ENCODE results near the gene ARRDC4. TPM values are rescaled to one million over a fixed set of nuclear protein-coding genes. Genes with fewer than 3 reads are reported as not detected.

ARRDC4 gene
- total RNA-seq, 4 donors from 2014 or later = 27.1 to 68.2 (median 61.0) TPM

GRCh38 chr15:97995192-97995591 is 34.7 kb downstream of the ARRDC4 start:
- Histone ChIP-seq H3K27me3 (no peaks in the 10 kb centered on the region), H3K27ac (no peak overlapping the region), H3K9me3 (no peaks in the 10 kb centered on the region), H3K4me1 (peaks cover 0 to 50% (median 16%) of the 10 kb centered on the region in 4 donors), H3K4me3 (no peak overlapping the region), H3K36me3 (no peaks in the 10 kb centered on the region)
- WGBS, 2 donors = 69 to 76% methylated on average over 3 of the region's 3 CpGs
- TF ChIP-seq EP300 (IDR thresholded peaks at IDR 0.05) (no peak), CTCF (IDR thresholded peaks at IDR 0.05) (no peak), POLR2A (IDR thresholded peaks at IDR 0.05) (no peak)
- DNase-seq (ENCODE audit: low spot score in 2 of 2) = no peak

- DNase-seq (ENCODE audit: low spot score in 2 of 2) = no peak
- H3K4me1 ChIP-seq = peaks cover 0 to 55% (median 21%) of the 10 kb centered on the region in 4 donors
Observed at GRCh38 chr15:97995881-97996603, 35.5 kb downstream of the ARRDC4 start.

GRCh38 chr15:97998307-97999071 is 38.0 kb downstream of the ARRDC4 start:
- Histone ChIP-seq H3K4me1 (peaks cover 0 to 58% (median 21%) of the 10 kb centered on the region in 4 donors), H3K9me3 (no peaks in the 10 kb centered on the region), H3K36me3 (no peaks in the 10 kb centered on the region), H3K4me3 (no peak overlapping the region), H3K27me3 (no peaks in the 10 kb centered on the region), H3K27ac (no peak overlapping the region)
- WGBS, 2 donors = 46 to 59% methylated on average over 5 of the region's 5 CpGs
- TF ChIP-seq POLR2A (IDR thresholded peaks at IDR 0.05) (no peak), CTCF (IDR thresholded peaks at IDR 0.05) (no peak), EP300 (IDR thresholded peaks at IDR 0.05) (no peak)
- no peak for DNase-seq (ENCODE audit: low spot score in 2 of 2)

More at GRCh38 chr15:97995881-97996603, 35.5 kb downstream of the ARRDC4 start:
- 57 to 59% methylated on average over 5 of the region's 5 CpGs for WGBS, 2 donors
- no peaks in the 10 kb centered on the region for H3K36me3 ChIP-seq
- no peak overlapping the region for H3K4me3 ChIP-seq
- TF ChIP-seq EP300 (IDR thresholded peaks at IDR 0.05) (no peak), POLR2A (IDR thresholded peaks at IDR 0.05) (no peak), CTCF (IDR thresholded peaks at IDR 0.05) (peak in 2 of 5 experiments; percentile 8 to 26)
- no peaks in the 10 kb centered on the region for H3K27me3 ChIP-seq
- H3K9me3 ChIP-seq = no peaks in the 10 kb centered on the region
- H3K27ac ChIP-seq = no peak overlapping the region

- Histone ChIP-seq H3K27ac (peak overlapping the region in 2 of 4 donors; percentile 49 to 65), H3K36me3 (no peaks in the 10 kb centered on the region), H3K4me3 (no peak overlapping the region), H3K9me3 (no peaks in the 10 kb centered on the region), H3K4me1 (peaks cover 0 to 51% (median 21%) of the 10 kb centered on the region in 4 donors), H3K27me3 (no peaks in the 10 kb centered on the region)
- DNase-seq (ENCODE audit: low spot score in 2 of 2) = no peak
- no peak for TF ChIP-seq CTCF (IDR thresholded peaks at IDR 0.05)
- no peak for TF ChIP-seq POLR2A (IDR thresholded peaks at IDR 0.05)
- TF ChIP-seq EP300 (IDR thresholded peaks at IDR 0.05) = no peak
- WGBS, 2 donors = 44 to 54% methylated on average over 11 of the region's 11 CpGs
Observed at GRCh38 chr15:98000249-98001203, 40.0 kb downstream of the ARRDC4 start.

Data from tibial nerve (tissue), 4 donors.